GM18505 (cell line): ENCODE results near the gene CORO7.

Experiments
- ATAC-seq: cut with Tn5 transposase; IDR thresholded peaks from one replicate; pipeline ENCODE4 v1.9.1; 2021; ENCODE audit not compliant: unreplicated experiment
- POLR2A ChIP-seq: IDR thresholded peaks from 4 replicates; pipeline ENCODE4 v1.6.1; 2011; ENCODE audit warnings: borderline replicate concordance; ENCODE audit not compliant: insufficient read depth, insufficient read length; ENCODE audit errors: extremely low read depth

CORO7 gene

DNA sequence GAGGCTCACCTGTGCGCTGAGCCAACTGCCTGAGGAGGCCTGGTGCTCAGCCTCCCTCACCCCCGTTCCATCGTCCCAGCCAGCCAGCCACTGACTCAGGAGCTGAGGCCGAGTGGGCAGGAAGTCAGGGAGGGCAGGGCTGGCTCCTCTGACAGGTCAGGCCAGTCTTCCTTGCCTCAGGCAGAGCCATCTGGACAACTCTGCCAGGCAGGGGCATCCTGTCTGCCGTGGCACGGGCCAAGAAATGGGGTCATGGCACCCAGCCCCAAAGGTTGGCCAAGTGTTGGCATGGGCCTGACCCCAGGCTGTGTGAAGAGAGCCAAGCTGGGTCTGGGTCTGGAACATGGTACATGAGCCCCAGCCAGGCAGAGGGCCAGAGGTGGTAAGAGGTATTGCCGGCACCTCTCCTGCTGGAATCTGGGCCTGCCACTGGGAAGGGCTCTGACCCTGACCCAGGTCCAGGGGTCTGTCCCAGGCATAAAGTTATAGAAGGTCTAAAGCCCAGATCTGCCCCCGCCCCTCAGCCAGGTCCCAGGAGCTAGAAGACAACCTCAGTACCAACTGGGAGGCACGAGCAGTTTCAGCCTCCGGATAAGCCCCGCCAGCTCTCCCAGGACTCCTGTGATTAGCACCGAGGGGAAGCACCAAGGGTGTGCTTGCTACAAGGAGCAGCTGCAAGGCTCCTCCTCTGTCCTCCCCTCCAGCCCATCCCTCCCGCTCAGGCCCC is 47.2 kb downstream of the CORO7 start:
- ATAC-seq = no peak
- no peak for TF ChIP-seq POLR2A

- no peak for ATAC-seq
- TF ChIP-seq POLR2A = no peak
Measured at GRCh38 chr16:4367393-4367856, 49.0 kb downstream of the CORO7 start.

DNA sequence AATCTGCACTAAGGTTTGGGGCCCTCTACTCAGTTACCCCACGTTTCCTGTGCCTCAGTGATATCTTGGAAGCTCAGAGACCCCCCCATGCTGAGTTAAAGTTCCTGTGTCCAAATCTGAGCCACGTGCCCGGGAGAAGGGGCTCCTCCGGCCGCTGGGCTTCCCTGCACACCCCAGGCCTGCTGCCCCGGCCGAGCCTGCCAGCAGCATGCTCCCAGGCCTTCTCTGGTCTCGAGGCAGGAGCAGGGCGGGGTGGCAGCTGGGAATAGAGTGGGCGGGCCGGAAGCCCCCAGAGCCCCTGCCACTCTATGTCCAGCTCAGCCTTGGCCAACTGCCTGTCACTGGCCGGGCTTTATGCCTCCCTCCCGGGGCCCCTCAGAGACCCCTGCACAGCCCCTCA is 50.4 kb downstream of the CORO7 start:
- TF ChIP-seq POLR2A = no peak

GRCh38 chr16:4365615-4366014 is 50.8 kb downstream of the CORO7 start:
- no peak for TF ChIP-seq POLR2A
- no peak for ATAC-seq

More for the DNA sequence above, 50.4 kb downstream of the CORO7 start:
- no peak for ATAC-seq

DNA sequence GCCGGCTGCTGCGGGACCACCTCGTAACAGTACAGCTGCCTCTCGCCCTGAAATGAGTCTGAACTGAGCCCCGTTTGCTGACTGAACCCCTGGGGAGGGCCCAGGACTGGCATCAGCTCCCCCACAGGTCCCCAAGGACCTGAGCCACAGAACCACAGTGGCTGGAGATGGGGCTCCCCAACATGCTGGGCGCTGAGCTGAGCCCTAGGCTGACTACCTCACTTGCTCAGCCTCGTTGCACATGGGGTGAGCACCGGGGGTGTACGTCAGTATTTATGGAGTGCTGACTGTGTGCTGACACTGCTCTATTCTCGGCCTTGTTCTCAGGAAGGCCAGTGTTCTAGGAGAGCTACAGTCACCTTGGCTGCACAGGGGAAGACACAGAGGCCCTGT is 51.4 kb downstream of the CORO7 start:
- ATAC-seq = no peak
- TF ChIP-seq POLR2A = no peak

DNA sequence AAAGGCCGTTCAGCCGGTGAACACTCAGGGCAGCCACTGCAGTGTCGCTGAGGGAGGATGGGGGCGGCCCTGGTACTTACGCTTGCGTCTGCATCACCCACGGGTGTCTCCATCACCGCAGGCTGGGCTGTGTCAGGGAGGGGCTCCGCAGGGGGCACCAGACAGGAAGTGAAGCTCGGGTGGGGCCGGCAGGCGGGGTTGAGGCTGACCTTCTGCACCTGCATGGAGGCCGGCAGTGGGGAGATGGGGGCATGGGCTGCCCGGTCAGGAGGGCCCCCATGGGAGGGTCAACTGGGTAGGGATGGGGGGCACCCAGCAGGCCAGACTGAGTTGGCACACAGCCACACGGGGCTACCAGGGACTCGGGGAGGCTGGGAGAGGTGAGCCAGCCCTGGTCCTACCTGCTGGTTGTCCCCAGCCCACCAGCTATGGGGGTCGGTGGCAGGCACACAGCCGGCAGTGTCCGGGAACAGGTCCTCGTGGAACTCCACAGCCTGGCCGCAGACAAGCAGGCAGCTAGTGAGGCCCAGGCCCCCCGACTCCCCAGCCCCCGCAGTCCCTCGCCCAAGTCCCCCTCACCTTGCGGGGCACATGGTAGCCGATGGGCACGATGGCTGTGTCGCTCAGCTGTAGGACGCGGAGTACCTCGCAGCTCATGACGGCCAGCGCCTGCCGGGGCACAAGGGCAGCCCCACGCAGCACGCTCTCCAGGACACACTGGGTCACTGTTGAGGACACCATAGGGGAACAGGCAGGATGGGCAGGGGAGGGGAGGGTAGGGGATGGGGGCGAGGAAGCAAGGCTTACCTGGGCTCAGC is 52.0 kb downstream of the CORO7 start:
- TF ChIP-seq POLR2A = no peak
- no peak for ATAC-seq

GRCh38 chr16:4362476-4363135 is 53.8 kb downstream of the CORO7 start:
- no peak for TF ChIP-seq POLR2A

GRCh38 chr16:4361944-4362311 is 54.5 kb downstream of the CORO7 start:
- TF ChIP-seq POLR2A = no peak
- no peak for ATAC-seq

More at GRCh38 chr16:4362476-4363135, 53.8 kb downstream of the CORO7 start:
- no peak for ATAC-seq

DNA sequence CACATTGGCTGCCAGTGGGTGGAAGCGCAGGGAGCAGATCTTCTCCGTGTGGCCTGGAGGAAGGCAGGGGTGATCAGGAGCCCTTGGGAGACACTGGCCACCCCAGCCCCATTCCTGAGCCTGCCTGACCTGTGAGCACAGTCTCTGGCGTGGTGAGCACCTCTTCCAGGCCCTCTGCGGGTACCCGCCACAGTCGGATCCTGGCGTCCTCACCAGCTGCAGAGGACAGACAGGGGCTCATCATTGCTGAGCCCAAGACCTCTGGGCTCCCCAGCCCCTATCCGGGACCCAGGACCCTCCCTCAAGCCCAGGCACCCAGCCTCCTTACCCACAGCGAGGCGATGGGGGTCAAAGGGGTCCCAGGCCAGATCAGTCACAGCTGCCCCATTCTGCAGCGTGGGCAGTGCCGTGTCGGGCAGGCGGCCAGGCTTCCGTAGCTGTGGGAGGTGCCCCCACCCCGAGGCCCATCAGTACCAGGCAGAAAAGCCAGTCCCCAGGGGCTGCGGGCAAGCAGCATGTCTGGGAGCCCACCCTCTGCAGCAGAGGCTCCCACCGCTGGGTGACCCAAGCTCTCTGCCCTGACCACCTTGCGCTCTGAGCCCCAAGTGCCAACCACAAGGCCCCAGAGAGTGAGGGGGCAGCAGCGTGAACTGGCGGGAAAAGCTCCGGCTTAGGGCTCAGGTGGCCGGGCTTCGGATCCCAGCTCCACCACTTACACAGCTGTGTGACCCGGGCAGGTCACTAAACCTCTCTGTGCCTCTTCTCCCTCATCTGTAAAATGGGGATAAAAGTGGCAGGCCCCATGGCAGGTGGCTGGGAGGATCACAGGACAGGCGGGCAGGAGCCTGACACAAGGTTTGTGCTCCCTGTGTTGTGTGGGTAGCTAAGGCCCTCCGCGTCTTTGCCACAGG is 55.1 kb downstream of the CORO7 start:
- no peak for ATAC-seq
- no peak for TF ChIP-seq POLR2A

DNA sequence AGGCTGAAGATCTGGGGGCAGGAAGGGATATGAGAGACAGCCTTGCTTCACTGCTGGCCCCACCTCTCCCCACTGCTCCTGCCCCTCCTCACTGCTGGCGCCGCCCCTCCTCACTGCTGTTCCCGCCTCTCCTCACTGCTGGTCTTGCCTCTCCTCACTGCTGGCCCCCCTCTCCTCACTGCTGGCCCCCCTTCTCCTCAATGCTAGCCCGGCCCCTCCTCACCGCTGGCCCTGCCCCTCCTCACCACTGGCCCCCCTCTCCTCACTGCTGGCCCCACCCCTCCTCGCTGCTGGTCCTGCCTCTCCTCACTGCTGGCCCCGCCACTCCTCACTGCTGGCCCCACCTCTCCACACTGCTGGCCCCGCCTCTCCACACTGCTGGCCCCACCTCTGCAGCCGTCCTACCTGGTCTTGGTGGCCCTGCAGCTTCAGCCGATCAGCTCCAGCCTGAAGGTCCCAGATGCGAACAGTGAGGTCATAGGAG is 55.8 kb downstream of the CORO7 start:
- TF ChIP-seq POLR2A = no peak
- no peak for ATAC-seq

DNA sequence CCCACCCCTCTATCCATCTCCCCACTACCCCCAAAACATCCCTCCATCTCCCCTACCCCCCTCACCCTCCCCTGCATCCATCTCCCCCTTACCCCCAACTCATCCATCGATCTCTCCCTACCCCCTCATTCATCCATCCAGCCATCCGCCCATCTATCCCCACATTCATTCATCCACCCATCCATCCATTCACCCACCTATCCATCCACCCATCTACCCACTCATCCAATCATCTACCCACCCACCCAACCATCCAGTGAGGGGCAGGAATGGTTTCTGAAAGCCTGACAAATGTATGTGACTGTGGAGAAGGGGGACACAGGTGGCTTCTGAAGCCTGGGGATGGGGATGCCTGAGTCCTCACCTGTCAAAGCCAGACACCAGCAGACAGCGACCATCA is 56.5 kb downstream of the CORO7 start:
- no peak for TF ChIP-seq POLR2A
- no peak for ATAC-seq

DNA sequence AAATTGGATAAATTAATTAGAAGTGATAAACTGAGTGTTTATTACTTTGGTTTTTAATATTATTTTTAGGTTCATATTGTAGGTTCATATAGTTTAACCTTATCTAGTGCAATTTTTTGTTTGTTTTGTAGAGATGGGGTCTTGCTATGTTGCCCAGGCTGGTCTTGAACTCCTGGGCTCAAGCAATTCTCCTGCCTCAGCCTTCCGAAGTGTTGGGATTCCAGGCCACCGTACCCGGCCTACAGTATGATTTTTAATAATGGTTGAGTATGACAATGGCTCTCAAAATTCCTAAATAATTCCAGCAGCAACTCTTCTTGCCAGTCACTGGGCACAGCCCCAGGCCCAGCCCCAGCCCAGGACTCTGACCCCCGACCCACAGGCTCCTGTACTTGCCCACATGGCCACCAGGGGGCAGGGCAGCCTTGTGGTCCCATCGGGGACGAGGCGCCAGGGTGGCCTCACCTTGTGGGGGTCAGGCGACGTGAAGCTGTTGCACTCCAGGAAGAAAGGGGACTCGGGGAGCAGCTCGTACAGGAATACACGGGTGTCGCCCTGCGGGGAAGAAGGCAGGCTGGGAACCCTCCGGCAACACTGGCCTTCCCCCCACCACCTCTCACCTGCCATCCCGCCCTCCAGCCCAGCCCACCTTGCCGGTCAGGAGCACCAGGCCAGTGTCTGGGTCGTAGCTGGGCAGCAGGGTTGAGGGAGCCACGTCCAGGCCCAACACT is 57.4 kb downstream of the CORO7 start:
- no peak for ATAC-seq
- no peak for TF ChIP-seq POLR2A
